ENCODE data around the gene USH2A. TPM values are rescaled to one million over a fixed set of nuclear protein-coding genes. Genes with fewer than 3 reads are reported as not detected.

The USH2A gene
- polyA plus RNA-seq, 1 donor from 2014 or later = 0.17 TPM

GRCh38 chr1:215603319-215603718 lies 819.9 kb downstream of the USH2A start:
- H3K4me2 ChIP-seq (ENCODE audit: low read length) = no peak overlapping the region
- no peak for TF ChIP-seq SMC3 (conservative IDR thresholded peaks at IDR 0.05; ENCODE audit: poor library complexity)
- TF ChIP-seq EP300 (conservative IDR thresholded peaks at IDR 0.05; ENCODE audit: poor library complexity, severe bottlenecking) = no peak
- TF ChIP-seq TAF1 (IDR thresholded peaks at IDR 0.05; ENCODE audit: low read depth) = no peak
- TF ChIP-seq RAD21 (conservative IDR thresholded peaks at IDR 0.05) = no peak
- TF ChIP-seq EZH2 (IDR thresholded peaks at IDR 0.05; ENCODE audit: borderline replicate concordance, insufficient read depth, low read length, poor library complexity, severe bottlenecking) = no peak
- TF ChIP-seq MXI1 (conservative IDR thresholded peaks at IDR 0.05; ENCODE audit: poor library complexity, severe bottlenecking) = no peak
- TF ChIP-seq POLR2AphosphoS5 (IDR thresholded peaks at IDR 0.05) = no peak
- TF ChIP-seq REST (IDR thresholded peaks at IDR 0.05; ENCODE audit: borderline replicate concordance) = no peak
- TF ChIP-seq CTCF (IDR thresholded peaks at IDR 0.05; ENCODE audit: poor library complexity, severe bottlenecking) = no peak
- H3K9me2 ChIP-seq (ENCODE audit: insufficient read depth, low read length) = no peaks in the 10 kb centered on the region
- no peaks in the 10 kb centered on the region for H3K79me2 ChIP-seq (replicated peaks; ENCODE audit: insufficient read depth, low read length)
- H3F3A ChIP-seq (ENCODE audit: insufficient read depth, low read length, poor library complexity, severe bottlenecking) = no peaks in the 10 kb centered on the region
- H3K9me3 ChIP-seq (ENCODE audit: low read length) = no peaks in the 10 kb centered on the region
- H3K9ac ChIP-seq (ENCODE audit: low read length) = no peak overlapping the region
- no peak overlapping the region for H2AFZ ChIP-seq (ENCODE audit: low read depth, low read length)
- H3K27me3 ChIP-seq (ENCODE audit: insufficient read depth, low read depth, low read length) = no peaks in the 10 kb centered on the region
- no peak overlapping the region for H3K27ac ChIP-seq (ENCODE audit: low read length)
- no peak overlapping the region for H3K4me3 ChIP-seq (ENCODE audit: low read length)
- H4K20me1 ChIP-seq (ENCODE audit: insufficient read depth) = no peaks in the 10 kb centered on the region
- H3K36me3 ChIP-seq (ENCODE audit: insufficient read depth, low read length) = peaks cover 13% of the 10 kb centered on the region

GRCh38 chr1:215601276-215601675 lies 822.0 kb downstream of the USH2A start:
- H3K9me3 ChIP-seq (ENCODE audit: low read length) = no peaks in the 10 kb centered on the region
- TF ChIP-seq MXI1 (conservative IDR thresholded peaks at IDR 0.05; ENCODE audit: poor library complexity, severe bottlenecking) (no peak), RAD21 (conservative IDR thresholded peaks at IDR 0.05) (no peak), POLR2AphosphoS5 (IDR thresholded peaks at IDR 0.05) (no peak), TAF1 (IDR thresholded peaks at IDR 0.05; ENCODE audit: low read depth) (no peak), CTCF (IDR thresholded peaks at IDR 0.05; ENCODE audit: poor library complexity, severe bottlenecking) (no peak), SMC3 (conservative IDR thresholded peaks at IDR 0.05; ENCODE audit: poor library complexity) (no peak), REST (IDR thresholded peaks at IDR 0.05; ENCODE audit: borderline replicate concordance) (no peak), EZH2 (IDR thresholded peaks at IDR 0.05; ENCODE audit: borderline replicate concordance, insufficient read depth, low read length, poor library complexity, severe bottlenecking) (no peak), EP300 (conservative IDR thresholded peaks at IDR 0.05; ENCODE audit: poor library complexity, severe bottlenecking) (no peak)

More at GRCh38 chr1:215601276-215601675, 822.0 kb downstream of the USH2A start:
- no peak overlapping the region for H3K9ac ChIP-seq (ENCODE audit: low read length)
- no peaks in the 10 kb centered on the region for H3K9me2 ChIP-seq (ENCODE audit: insufficient read depth, low read length)
- H3K27ac ChIP-seq (ENCODE audit: low read length) = no peak overlapping the region
- H2AFZ ChIP-seq (ENCODE audit: low read depth, low read length) = no peak overlapping the region
- peaks cover 13% of the 10 kb centered on the region for H3K36me3 ChIP-seq (ENCODE audit: insufficient read depth, low read length)
- H3K4me3 ChIP-seq (ENCODE audit: low read length) = no peak overlapping the region
- H3K79me2 ChIP-seq (replicated peaks; ENCODE audit: insufficient read depth, low read length) = no peaks in the 10 kb centered on the region
- H4K20me1 ChIP-seq (ENCODE audit: insufficient read depth) = no peaks in the 10 kb centered on the region
- H3K4me2 ChIP-seq (ENCODE audit: low read length) = no peak overlapping the region
- H3K27me3 ChIP-seq (ENCODE audit: insufficient read depth, low read depth, low read length) = no peaks in the 10 kb centered on the region
- no peaks in the 10 kb centered on the region for H3F3A ChIP-seq (ENCODE audit: insufficient read depth, low read length, poor library complexity, severe bottlenecking)
